Frontal cortex (tissue), 4 donors: ENCODE data around the gene RAB18. TPM values are rescaled to one million over a fixed set of nuclear protein-coding genes. Genes with fewer than 3 reads are reported as not detected.
"Not testable (repeated sequence)": the region's sequence is repeated elsewhere in the genome, so short reads cannot be mapped to it uniquely, and the experiment has no call there.

Experiments used
- DNase-seq, 2 donors: peaks; one replicate each; pipeline ENCODE4 v3.0.0; 2012; ENCODE audit warnings: low spot score in 2 of 2
- FAIRE-seq: peaks from 2 replicates; lab custom pipeline; 2012; peaks lifted over from hg19 to GRCh38; lab: Jason Lieb, UNC
- total RNA-seq: library from RNA; depleted of rRNA; stranded (reverse); fragments of >200 nt; gene quantifications from one replicate; pipeline ENCODE4 v1.2.3, GENCODE V29; 2014
- donor health status: control.
- donor health status: control.
- donor health status: control.

The RAB18 gene
- total RNA-seq, 1 donor from 2014 or later = 112 TPM

DNA sequence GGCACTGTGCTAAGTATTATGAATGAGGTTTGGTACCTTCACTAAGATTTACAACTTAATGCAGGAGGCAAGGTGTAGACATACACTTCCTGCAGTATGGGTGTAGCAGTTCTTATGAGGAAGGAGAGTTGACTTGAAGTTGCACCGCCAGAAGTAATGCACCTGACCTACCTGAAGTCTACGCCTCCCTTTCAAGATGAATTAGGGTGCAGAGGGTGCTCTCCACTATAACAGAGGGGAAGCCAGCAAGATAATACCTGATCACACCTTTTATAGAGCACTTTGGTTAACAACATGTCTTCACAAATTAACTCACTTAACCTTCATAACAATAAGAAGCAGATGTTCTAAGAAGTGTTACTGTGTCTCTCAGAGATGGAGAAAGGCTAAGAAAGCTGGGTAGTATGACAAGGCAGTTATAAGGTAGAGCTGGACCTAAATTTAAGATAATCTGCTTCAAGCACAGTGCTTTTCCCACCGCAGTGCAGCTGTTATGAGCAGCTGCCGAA lies 552 bp upstream of the RAB18 start:
- DNase-seq (peak in 1 of 2 donors; percentile 8), FAIRE-seq (no peak)

DNA sequence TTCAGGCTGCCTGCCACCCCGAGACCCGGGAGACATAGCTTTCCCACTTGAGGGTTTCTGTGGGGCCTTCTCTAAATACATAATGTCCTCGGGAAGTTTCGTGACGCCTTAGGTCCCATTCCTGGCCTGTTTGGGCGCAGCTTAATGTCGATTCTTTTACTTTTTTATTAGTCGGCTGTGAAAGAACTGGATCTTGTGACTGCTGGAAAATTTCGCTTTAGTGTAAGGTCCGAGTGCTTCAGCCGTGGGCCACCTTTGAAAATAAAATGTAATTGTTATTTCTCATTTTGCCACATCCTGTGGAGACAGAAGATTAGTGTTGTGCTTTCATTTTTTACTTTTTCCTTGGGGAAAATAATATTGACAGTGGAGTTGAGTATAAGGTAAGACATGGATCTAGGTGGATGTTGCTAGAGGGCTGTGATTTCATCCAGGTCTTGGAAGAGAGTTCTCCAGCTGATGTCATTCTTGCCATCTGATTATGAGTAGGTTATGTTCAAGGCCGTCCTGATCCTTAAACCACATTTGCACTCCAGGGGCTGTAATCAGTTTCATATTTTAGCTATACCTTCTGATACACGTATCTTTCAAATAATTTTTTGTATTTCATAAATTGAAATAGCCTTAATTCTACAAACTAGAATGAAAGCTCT lies 830 bp downstream of the RAB18 start:
- DNase-seq (no peak), FAIRE-seq (no peak)

DNA sequence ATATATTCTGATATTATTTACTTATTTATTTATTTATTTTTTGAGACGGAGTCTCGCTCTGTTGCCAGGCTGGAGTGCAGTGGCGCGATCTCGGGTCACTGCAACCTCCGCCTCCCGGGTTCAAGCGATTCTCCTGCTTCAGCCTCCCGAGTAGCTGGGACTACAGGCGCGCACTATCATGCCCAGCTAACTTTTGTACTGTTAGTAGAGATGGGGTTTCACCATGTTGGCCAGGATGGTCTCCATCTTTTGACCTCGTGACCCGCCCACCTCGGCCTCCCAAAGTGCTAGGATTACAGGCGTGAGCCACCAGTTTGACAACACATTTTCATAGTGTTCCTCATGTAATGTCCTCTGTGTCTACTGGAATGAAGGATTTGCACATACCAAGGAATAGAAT lies 1.4 kb downstream of the RAB18 start:
- DNase-seq, FAIRE-seq: not testable (repeated sequence)

DNA sequence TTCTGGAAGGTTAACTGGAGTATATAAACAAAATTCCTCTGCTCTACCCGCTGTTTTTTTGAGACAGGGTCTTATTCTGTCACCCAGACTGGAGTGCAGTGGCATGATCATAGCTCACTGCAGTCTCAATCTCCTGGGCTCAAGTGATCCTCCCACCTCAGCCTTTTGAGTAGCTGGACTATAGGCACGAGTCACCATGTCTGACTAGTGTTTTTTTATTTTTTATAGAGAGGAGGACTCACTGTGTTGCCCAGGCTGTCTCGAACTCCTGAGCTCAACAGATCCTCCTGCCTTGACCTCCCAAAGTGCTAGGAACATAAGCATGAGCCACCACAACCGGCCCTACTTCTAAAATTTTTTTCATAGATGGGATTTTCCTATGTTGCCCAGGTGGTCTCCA lies 2.2 kb downstream of the RAB18 start:
- FAIRE-seq = no peak

DNA sequence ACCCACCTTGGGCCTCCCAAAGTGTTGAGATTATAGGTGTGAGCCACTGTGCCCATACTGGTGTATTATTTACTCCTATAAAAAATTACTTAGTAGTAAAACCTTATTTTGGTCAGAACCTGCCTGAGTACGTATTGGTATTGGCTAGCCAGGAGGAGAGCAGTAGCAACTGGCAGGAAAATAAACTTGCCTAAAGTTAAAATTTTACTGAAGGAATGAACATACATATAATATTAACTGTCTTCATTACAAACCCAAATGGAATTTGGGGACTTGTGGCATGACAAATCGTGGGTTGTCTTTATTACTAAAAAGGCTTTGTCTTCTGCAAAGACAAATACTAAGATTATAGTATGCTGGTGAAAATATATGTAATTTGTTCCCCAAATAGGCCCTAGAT lies 8.4 kb downstream of the RAB18 start:
- no peak for DNase-seq
- FAIRE-seq = no peak

More for the DNA sequence above, 2.2 kb downstream of the RAB18 start:
- DNase-seq = no peak

DNA sequence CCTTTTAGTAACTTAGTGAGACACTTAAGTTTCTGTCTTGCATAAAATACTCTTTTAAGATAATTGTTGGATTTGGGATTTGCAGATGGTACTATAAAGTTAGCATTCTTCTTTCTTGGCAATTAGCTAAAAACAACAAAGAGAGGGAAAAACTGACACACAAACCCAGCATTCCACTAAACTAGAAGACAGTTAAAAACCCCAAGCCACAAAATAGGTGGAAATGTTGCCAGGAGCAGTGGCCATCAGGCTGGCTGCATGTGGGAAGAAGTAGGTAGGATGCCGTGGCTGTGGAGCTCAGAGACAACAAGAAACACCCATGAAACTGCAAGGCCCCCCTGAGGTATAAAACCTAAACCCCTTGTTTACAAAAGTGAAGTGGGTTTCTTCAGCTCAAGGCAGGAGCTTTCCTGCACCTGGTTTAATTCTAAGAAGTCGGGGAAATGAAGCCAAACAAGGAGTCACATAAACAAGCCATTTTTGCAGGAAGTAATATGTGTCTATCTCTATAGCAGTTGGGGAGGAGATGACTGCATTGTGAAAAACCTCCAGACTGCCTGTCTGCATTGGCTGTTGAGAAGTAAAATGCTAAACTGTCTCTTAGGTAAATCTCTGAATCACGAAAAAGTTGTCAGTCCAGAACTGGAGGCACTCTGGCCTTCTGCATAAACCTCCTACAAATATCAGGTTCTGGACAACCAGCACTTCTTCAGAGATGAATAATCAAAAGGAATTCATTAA lies 9.5 kb downstream of the RAB18 start:
- FAIRE-seq (no peak), DNase-seq (no peak)

DNA sequence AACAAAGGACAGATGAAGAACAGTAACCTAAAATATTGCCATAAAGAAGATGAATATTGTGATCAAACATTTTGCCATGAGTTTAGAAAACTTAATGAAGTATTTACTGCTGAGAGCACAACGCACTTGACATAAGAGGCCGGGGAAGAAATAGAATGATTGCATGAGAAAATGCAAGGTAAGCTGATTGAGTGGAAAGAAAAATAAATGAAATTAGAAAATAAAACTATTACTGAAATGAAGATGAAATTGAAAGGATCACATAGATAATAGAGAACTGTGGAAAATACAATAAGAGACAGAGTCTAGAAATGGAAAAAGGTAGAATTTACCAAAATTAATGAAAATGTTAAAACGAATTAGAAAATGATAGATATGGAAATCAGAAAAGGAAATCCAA lies 10.1 kb downstream of the RAB18 start:
- no peak for DNase-seq
- FAIRE-seq = no peak

DNA sequence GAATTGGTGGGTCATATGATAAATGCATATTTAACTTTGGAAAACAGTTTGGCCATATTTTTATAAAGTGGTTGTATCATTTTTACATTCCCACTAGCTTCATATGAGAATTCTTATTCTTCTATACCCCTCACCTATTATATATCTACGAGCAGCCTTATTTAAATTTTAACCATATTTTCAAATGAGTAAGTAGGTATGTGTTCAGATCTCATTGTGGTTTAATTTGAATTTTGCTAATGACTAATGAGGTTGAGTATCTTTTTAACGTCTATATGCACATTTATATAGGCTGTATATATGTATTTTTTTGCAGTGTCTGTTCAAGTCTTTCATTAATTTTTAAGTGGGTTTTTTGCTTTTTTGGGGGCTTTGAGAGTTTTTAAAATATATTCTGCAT lies 14.2 kb downstream of the RAB18 start:
- DNase-seq (no peak), FAIRE-seq (no peak)

DNA sequence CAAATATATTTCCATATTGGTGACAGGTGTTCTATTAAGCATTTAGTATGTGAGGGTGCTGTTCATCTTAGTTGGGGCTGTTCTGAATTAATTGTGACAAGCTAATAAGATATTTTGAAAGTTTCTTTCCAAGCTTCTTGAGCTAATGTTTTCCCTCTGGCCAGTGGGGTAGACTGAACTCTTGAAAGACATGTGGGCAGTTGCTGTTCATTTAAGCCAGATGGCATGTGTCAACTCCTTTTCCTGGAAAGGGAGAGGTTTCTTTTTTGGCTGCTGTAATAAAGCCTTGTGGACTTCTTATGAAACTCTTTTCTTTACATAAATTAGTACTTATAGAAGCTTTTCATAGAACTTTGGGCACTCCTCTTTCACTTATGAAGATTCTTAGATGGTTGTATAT lies 21.7 kb downstream of the RAB18 start:
- FAIRE-seq = no peak
- no peak for DNase-seq

DNA sequence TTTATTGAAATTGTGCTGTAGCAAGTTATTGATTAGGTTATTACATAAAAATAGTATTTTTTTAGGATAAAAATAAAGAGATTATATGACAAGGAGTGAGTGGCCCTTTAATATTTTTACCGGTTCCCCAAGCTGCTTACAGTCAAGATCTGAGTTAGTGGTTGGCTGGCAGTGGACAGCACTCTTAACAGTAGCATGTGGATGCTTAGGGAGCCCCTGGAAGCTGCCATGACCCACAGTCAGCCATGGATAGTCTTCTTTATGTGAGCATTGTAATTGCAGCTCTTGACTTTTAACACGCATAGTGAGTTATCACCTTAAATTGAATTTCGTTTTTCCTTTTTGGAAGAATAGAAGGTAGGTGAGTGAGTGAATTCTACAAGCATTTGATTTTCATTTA lies 22.1 kb downstream of the RAB18 start:
- no peak for FAIRE-seq
- no peak for DNase-seq

DNA sequence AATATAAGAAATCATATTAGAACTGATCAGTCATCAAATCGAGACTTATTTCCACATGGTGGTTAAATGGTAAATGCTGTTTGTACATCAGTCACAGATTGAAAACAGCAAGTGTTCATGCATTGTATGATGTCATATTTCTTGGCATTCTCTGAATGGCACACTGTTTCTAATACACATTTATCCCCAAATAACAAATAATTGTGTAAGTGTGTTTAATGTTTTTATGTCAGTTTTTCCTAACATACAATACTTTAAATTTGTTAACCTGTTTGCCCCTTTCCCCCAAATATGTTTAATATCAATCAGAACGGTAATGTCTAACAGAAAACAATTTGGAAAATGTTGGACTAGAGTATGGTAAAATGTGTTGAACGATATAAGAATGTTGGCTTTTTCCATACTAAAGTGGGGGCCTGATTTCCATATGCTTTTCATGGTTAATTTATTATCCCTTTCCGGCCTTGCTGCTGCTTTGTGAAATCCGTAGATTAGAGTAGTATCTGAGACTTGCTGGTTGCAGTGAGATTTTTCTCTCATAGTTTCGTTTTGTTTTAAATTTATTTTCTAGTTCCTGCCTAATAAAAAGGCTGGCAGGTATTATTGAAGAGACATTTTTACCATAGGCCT lies 23.7 kb downstream of the RAB18 start:
- FAIRE-seq (peak; percentile 64), DNase-seq (no peak)

DNA sequence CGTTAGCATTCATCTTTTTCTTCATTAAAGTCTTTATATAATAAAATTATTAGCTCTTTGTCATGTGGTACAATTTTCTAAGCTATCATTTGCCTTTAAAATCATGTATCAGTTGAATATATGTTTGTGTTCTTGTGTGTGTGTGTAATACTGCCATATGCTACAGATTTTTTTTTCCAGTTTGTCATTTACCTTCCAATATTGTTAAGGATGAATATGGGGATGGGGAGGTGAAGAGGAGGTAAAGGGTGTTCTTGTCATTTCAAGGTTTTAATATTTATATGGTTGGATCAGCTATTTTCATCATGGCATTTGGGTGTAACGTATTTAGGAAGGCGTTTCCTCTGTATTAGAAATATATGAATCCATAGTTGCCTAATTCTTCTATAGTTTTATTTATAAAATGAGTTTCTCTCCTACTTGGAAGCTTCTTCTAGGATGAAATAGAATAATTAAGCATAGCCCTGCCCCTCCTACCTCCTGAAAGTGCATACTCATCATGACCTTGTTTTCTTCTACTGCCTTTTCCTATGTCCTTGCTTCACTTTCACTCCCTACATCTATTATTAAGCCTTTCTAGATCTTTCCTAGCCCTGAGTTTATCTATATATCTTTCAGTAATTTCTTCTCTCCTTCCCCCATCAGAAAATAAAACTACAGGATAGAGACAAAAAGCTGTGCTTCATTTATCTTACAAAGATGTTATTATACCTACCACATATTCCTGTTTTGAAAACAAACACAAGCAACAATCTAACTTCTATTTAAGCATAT lies 25.1 kb downstream of the RAB18 start:
- DNase-seq (no peak), FAIRE-seq (no peak)

DNA sequence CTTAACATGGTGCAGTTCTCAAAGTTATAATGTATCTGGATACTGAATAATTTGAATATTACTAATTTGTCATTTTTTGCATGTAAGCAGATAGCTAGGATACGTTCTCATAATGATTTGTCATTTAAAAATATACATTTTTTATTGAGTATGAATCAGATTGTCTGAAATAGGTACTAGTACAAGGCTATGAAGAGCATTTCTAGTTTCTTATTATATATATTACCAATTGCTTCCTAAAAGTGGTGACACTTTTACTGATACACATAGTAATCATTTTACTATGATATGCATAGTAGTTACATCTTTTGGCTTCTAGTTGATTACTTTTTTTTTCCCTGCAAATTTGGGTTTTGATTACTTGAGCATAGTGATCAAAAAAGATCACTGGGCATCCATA lies 26.4 kb downstream of the RAB18 start:
- FAIRE-seq = no peak
- DNase-seq = no peak

DNA sequence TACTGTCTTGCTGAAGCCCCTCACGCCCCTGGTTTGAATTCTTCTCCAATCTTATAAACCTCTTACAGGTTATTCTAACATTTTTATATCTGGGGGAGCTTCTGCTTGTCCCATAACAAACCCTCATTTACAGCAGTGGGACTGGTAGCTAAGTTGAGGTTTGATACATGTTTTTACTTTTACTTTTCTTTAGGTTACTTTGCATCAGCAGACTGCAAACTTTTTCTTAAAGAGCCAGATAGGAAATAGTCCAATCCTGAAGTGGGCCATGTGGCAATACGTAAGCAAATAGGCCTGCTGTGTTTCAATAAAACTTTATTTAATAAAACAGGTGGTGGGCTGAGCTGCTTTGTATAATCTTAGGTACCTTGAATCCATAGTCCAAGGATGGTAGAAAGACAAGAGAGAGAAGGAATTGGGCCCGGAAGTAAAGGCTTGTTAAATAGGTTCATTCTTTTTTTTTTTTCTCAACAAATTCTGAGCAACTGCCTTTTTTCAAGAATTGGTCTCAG lies 27.3 kb downstream of the RAB18 start:
- FAIRE-seq (no peak), DNase-seq (no peak)

DNA sequence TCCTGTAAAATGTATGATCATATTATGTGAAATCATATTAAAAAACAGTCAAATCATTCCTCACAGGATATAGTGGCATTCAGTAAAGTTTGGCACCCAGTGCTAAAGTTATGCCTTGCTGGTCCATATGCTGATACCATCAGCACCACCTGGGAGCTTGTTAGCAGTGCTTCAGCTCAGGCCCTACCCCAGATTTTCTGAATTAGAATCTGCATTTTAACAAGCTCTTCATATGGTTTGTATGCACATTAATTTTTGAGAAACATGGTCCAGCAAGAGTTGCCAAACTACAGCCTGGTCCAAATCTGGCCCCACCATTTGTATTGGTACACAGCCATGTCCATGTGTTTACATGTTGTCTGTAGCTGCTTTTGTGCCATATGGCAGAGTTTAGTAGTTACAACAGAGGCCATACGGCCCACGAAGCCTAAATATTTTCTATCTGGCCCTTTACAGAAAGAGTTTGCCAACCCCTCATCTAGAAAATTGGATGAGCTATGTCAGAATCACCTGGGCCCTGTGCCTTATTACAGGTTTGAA lies 30.1 kb downstream of the RAB18 start:
- DNase-seq (no peak), FAIRE-seq (no peak)

DNA sequence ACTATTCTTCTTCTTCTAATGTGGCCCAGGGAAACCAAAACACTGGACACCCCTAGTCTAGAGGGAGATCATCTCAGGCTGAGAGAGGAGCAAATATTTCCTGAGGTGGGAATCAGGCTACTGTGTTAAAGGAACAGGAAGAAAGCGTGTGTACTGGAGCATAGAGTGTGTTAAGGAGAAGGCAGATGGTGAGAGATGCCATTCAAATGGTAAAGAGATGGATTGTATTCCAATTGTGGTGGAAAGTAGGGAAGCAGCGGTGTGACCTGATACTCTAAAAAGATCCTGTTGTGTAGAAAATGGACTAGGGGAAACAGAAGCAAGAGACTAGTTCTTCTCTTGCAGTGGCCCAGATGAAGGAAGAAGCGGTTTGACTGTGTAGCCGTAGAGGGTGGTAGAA lies 31.2 kb downstream of the RAB18 start:
- FAIRE-seq (no peak), DNase-seq (no peak)

DNA sequence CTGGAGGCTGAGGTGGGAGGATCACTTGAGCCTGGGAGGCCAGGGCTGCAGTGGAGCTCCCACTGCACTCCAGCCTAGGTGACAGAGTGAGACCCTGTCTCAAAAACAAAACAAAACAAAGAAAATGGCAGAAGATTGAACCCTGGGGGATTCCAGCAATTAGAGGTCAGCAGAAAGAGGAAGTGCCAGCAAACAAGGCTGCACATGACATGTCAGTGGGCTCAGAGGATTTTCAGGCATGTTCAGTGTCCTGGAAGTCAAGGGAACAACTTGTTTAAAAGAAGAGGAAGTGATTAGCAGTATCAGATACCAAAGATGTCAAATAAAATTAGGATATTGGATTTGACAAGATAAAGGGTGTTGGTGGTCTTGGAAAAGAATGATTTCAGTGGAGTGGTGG lies 32.3 kb downstream of the RAB18 start:
- DNase-seq (no peak), FAIRE-seq (no peak)

DNA sequence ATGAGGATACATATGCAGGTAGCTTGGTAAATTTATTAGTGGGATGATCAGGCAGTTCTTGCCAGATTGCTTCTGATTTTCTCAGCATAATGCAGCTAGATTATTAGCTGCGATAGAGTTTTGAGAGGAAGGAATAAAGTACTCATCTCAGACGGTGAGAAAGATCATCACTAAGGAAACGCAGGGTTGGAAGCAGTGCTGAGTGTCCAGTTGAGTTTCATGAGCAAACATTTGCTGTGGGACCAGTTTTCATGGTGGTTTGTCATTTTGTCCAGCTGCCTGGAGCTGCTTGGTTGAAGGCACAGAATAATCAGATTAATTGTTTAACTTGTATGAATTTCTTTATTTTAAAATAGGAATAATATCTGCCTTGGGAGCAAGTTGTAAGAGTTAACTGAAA lies 33.1 kb downstream of the RAB18 start:
- FAIRE-seq = no peak

DNA sequence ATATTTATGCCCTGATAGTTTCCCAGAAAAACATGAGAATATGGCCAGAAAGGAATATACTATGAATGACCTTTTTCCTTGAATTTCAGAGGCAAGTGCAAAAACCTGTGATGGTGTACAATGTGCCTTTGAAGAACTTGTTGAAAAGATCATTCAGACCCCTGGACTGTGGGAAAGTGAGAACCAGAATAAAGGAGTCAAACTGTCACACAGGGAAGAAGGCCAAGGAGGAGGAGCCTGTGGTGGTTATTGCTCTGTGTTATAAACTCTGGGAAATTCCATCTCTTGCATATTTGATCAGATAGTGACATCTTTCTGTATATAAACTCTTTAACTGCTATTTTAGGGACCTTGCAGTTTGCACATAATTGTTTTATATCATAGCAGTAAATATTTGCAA lies 33.7 kb downstream of the RAB18 start:
- DNase-seq = no peak

More for the DNA sequence above, 33.1 kb downstream of the RAB18 start:
- no peak for DNase-seq

DNA sequence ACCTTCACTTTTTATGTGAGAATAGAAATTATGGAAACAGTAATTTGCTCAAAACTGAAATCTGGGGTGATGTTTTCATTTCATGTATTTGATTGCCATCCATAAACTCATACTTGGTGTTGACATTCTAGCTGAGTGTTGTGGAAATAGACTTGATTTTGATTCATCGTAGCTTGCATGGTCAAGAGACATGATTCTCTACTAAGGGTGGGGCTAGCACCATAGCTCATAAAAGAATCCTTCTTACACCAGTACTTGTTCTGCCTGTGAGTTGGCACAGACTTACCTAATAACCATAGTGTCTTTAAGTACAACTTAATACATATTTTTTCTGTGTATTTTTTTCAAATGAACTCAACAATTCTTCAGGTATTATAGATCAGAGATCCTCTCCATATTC lies 36.6 kb downstream of the RAB18 start:
- FAIRE-seq = no peak
- no peak for DNase-seq

More for the DNA sequence above, 33.7 kb downstream of the RAB18 start:
- no peak for FAIRE-seq
